Measurements from ENCODE around the gene SPATA19.
A peak's percentile ranks its signal among the peaks of the same experiment; 100 is the strongest.

Gene SPATA19

DNA sequence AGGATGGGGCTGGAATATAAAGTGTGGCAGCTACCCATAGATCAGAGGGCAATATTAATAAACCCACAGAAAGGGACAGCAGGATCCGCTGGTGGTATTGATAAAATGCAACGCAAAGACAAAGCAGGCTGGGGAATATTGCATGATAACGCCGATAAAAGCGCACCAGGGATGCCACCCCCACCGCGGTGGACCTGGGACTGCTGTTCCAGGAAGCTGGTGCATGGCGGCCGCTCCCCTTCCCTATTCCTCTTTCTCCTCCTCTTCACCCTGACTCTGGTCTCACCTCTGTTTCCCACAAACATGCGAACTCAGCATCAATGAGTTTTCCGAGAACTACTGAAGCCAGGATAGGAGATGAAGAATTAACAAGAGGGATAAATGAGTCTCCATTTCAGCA lies 20.2 kb downstream of the SPATA19 start:
- no peak for TF ChIP-seq TAF1 (IDR thresholded peaks at IDR 0.05; ENCODE audit: borderline replicate concordance, insufficient read depth, low read length)
- no peak for TF ChIP-seq POLR2AphosphoS5 (IDR thresholded peaks at IDR 0.05; ENCODE audit: low read depth, low read length)
- no peak for TF ChIP-seq FOXP2 (optimal IDR thresholded peaks at IDR 0.05; ENCODE audit: borderline replicate concordance, extremely low read depth, extremely low read length, insufficient read depth)
- no peak for TF ChIP-seq SIN3A (IDR thresholded peaks at IDR 0.05; ENCODE audit: borderline replicate concordance, insufficient read depth, low read length)
- TF ChIP-seq, protein P1, sequence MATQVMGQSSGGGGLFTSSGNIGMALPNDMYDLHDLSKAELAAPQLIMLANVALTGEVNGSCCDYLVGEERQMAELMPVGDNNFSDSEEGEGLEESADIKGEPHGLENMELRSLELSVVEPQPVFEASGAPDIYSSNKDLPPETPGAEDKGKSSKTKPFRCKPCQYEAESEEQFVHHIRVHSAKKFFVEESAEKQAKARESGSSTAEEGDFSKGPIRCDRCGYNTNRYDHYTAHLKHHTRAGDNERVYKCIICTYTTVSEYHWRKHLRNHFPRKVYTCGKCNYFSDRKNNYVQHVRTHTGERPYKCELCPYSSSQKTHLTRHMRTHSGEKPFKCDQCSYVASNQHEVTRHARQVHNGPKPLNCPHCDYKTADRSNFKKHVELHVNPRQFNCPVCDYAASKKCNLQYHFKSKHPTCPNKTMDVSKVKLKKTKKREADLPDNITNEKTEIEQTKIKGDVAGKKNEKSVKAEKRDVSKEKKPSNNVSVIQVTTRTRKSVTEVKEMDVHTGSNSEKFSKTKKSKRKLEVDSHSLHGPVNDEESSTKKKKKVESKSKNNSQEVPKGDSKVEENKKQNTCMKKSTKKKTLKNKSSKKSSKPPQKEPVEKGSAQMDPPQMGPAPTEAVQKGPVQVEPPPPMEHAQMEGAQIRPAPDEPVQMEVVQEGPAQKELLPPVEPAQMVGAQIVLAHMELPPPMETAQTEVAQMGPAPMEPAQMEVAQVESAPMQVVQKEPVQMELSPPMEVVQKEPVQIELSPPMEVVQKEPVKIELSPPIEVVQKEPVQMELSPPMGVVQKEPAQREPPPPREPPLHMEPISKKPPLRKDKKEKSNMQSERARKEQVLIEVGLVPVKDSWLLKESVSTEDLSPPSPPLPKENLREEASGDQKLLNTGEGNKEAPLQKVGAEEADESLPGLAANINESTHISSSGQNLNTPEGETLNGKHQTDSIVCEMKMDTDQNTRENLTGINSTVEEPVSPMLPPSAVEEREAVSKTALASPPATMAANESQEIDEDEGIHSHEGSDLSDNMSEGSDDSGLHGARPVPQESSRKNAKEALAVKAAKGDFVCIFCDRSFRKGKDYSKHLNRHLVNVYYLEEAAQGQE (IDR thresholded peaks at IDR 0.05; ENCODE audit: insufficient read depth in 1 of 2, low read depth in 2 of 2, low read length in 2 of 2), result no peak

DNA sequence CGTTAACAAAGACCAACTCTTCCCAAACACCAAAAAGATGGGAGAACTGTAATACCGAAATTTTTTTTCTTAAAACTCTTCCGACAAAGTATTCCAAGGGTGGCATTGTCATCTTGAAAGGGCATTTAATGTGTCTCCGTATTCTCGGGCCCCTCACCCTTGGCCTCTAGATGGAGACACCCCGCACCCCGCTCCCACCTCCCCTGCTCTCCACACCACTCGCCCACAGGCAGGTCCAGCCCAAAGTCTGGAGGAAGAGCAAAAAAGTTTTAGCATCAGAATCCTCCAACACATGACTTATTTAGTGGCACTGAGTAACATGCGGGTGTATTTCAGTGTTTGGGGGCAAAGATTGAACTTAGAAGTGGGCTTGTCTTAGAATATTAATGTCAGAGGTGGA lies 20.7 kb downstream of the SPATA19 start:
- TF ChIP-seq, protein P1 (IDR thresholded peaks at IDR 0.05; ENCODE audit: insufficient read depth in 1 of 2, low read depth in 2 of 2, low read length in 2 of 2), result no peak
- TF ChIP-seq TAF1 (IDR thresholded peaks at IDR 0.05; ENCODE audit: borderline replicate concordance, insufficient read depth, low read length) (no peak), POLR2AphosphoS5 (IDR thresholded peaks at IDR 0.05; ENCODE audit: low read depth, low read length) (no peak), FOXP2 (optimal IDR thresholded peaks at IDR 0.05; ENCODE audit: borderline replicate concordance, extremely low read depth, extremely low read length, insufficient read depth) (no peak), SIN3A (IDR thresholded peaks at IDR 0.05; ENCODE audit: borderline replicate concordance, insufficient read depth, low read length) (no peak)

DNA sequence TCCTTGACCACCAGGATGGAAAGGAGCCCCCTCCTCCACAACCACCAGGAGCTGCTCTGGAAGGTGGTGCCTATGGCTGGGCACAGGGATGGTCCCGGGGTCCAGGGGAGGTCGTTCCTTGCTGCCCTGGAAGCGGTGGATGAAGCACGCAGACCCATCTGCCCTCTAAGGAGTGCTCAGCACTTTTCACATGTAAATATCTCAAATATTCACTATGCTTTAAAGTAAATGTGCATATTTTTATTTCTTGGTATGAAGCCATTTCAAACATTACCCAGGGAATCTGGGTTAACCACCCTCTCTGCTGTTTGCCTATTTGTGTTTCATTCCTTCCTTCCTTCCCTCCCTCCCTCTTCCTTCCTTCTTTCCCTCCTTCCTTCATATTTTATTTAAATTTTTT lies 21.7 kb downstream of the SPATA19 start:
- no peak for TF ChIP-seq TAF1 (IDR thresholded peaks at IDR 0.05; ENCODE audit: borderline replicate concordance, insufficient read depth, low read length)

DNA sequence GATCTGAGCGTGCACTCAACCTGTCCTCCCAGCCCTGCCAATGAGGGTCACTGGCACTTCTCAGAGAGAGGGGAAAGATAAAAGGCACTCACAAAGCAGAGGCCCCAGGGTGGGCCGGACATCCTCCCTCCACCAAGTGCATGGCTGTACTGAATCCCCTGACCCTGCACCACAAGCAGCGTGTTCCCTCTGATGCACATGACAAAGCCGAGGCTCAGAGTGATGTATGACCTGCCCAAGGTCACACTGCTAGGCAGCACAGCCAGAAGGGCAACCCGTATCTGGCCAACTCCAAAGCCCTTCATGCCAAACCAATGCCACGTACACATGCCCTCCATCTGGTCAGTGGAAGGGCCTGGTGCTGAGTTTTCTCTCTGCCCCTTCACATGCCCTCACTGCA lies 22.1 kb downstream of the SPATA19 start:
- no peak for TF ChIP-seq FOXP2 (optimal IDR thresholded peaks at IDR 0.05; ENCODE audit: borderline replicate concordance, extremely low read depth, extremely low read length, insufficient read depth)
- no peak for TF ChIP-seq TAF1 (IDR thresholded peaks at IDR 0.05; ENCODE audit: borderline replicate concordance, insufficient read depth, low read length)
- TF ChIP-seq POLR2AphosphoS5 (IDR thresholded peaks at IDR 0.05; ENCODE audit: low read depth, low read length), result no peak
- TF ChIP-seq SIN3A (IDR thresholded peaks at IDR 0.05; ENCODE audit: borderline replicate concordance, insufficient read depth, low read length), result no peak
- TF ChIP-seq, protein P1 (IDR thresholded peaks at IDR 0.05; ENCODE audit: insufficient read depth in 1 of 2, low read depth in 2 of 2, low read length in 2 of 2), result no peak

DNA sequence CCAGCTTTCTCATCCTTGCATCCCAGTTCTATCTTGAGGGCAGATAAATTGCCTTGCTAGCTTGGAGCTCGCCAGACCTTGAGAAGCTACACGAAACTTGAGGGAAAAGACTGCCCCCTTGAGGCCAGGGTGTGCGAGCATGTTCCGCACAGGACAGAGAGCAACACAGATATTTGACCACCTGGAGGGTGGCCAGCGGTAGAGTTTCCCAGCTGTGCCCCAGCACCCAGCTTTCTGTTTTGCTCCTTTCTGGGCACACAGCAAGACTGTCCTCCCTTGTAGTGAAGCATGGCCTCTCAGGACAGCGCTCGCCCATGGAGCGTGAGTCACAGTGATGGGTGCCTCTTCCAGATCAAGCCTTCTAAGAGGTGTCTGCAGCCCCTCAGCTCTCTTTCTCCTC lies 23.5 kb downstream of the SPATA19 start:
- TF ChIP-seq TAF1 (IDR thresholded peaks at IDR 0.05; ENCODE audit: borderline replicate concordance, insufficient read depth, low read length) (no peak), FOXP2 (optimal IDR thresholded peaks at IDR 0.05; ENCODE audit: borderline replicate concordance, extremely low read depth, extremely low read length, insufficient read depth) (peak; percentile 45)

DNA sequence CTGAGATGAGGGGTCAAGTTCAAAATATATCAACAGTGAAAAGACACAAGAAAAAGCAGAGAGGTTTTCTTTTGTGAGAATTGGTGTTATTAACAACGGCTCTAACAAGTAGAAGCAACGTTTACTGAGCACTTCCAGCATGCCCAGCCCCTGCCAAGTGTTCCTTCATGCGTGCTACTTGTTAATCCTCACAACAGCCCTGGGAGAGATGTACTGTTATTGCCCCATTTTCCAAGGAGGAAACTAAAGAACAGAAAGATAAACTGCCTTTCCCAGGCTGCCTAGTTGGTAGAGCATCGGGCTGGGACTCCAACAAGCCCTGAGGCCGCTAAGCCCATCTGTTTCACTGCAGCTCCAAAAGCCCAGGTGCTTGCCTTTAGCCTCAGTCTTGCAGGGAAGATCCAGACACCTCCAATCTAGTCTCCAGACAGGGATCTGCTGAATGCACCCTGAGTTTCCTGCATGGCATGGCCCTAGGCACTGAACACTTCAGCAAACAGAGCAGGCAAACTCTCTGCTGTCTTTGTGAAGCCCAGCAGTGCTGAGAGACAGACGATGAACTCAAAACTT lies 25.5 kb downstream of the SPATA19 start:
- TF ChIP-seq, protein P1 (IDR thresholded peaks at IDR 0.05; ENCODE audit: insufficient read depth in 1 of 2, low read depth in 2 of 2, low read length in 2 of 2), result no peak

Data from PFSK-1 (cell line).